ENCODE results near the gene TMEM72. TPM values are rescaled to one million over a fixed set of nuclear protein-coding genes. Genes with fewer than 3 reads are reported as not detected.

The TMEM72 gene
- total and polyA plus RNA-seq, 4 donors, result 0.02 to 0.33 TPM; not detected in 2

- Histone ChIP-seq H3K9ac (ENCODE audit: low read depth in 1 of 2, low read length in 2 of 2) (peak overlapping the region; percentile 92 to 95), H3K4me1 (ENCODE audit: control insufficient read depth in 4 of 4, insufficient read depth in 4 of 4, low read length in 3 of 4) (peaks cover 24 to 57% (median 46%) of the 10 kb centered on the region in 4 donors), H3K27ac (ENCODE audit: low read depth in 1 of 2, low read length in 2 of 2) (peak overlapping the region; percentile 91 to 94), H3K27me3 (ENCODE audit: control insufficient read depth in 4 of 4, insufficient read depth in 4 of 4, low read length in 3 of 4) (no peaks in the 10 kb centered on the region), H3K36me3 (ENCODE audit: control insufficient read depth in 4 of 4, insufficient read depth in 3 of 4, low read depth in 1 of 4, low read length in 3 of 4) (peaks cover 0 to 5% (median under 1%) of the 10 kb centered on the region in 4 donors), H3K9me3 (ENCODE audit: control insufficient read depth in 4 of 4, low read length in 3 of 4) (no peaks in the 10 kb centered on the region), H3K4me3 (ENCODE audit: low read depth in 1 of 3, low read length in 3 of 3) (peak overlapping the region; percentile 68 to 90 (median 88))
- no peak for DNase-seq (ENCODE audit: low spot score)
- WGBS, result 25% methylated on average over 25 of the region's 25 CpGs
- TF ChIP-seq NR2F2 (IDR thresholded peaks at IDR 0.05), result no peak
- no peak for TF ChIP-seq MAX (IDR thresholded peaks at IDR 0.05)
- TF ChIP-seq HNF4G (IDR thresholded peaks at IDR 0.05), result no peak
- TF ChIP-seq RAD21 (IDR thresholded peaks at IDR 0.05), result peak in 1 of 2 donors; percentile 11
- no peak for TF ChIP-seq FOXA1 (IDR thresholded peaks at IDR 0.05)
- peak; percentile 48 to 73 for TF ChIP-seq RXRA (IDR thresholded peaks at IDR 0.05)
- no peak for TF ChIP-seq JUND (IDR thresholded peaks at IDR 0.05)
- TF ChIP-seq SP1 (IDR thresholded peaks at IDR 0.05), result peak; percentile 11
- peak in 1 of 2 donors; percentile 72 for TF ChIP-seq EGR1 (IDR thresholded peaks at IDR 0.05; ENCODE audit: low read depth in 2 of 2)
- TF ChIP-seq ATF3 (IDR thresholded peaks at IDR 0.05), result no peak
Observed at GRCh38 chr10:44977287-44978212, 66.4 kb downstream of the TMEM72 start.

- 8% methylated on average over 4 of the region's 4 CpGs for WGBS
- TF ChIP-seq GABPA (IDR thresholded peaks at IDR 0.05 in 1 of 2, conservative IDR thresholded peaks at IDR 0.05 in 1 of 2) (no peak), CTCF (IDR thresholded peaks at IDR 0.05; ENCODE audit: low read depth, low read length, missing input control) (no peak), JUND (IDR thresholded peaks at IDR 0.05) (no peak), HNF4A (conservative IDR thresholded peaks at IDR 0.05) (no peak), RXRA (IDR thresholded peaks at IDR 0.05) (no peak), NR2F2 (IDR thresholded peaks at IDR 0.05) (no peak), ZBTB33 (IDR thresholded peaks at IDR 0.05) (no peak), TAF1 (conservative IDR thresholded peaks at IDR 0.05) (no peak)
- Histone ChIP-seq H3K4me1 (ENCODE audit: control insufficient read depth in 4 of 4, insufficient read depth in 4 of 4, low read length in 3 of 4) (peaks cover 24 to 57% (median 48%) of the 10 kb centered on the region in 4 donors), H3K27me3 (ENCODE audit: control insufficient read depth in 4 of 4, insufficient read depth in 4 of 4, low read length in 3 of 4) (no peaks in the 10 kb centered on the region), H3K9ac (ENCODE audit: low read depth in 1 of 2, low read length in 2 of 2) (peak overlapping the region; percentile 92 to 95), H3K27ac (ENCODE audit: low read depth in 1 of 2, low read length in 2 of 2) (peak overlapping the region; percentile 91 to 94), H3K4me3 (ENCODE audit: low read depth in 1 of 3, low read length in 3 of 3) (peak overlapping the region; percentile 68 to 90 (median 88)), H3K36me3 (ENCODE audit: control insufficient read depth in 4 of 4, insufficient read depth in 3 of 4, low read depth in 1 of 4, low read length in 3 of 4) (peaks cover 0 to 5% (median under 1%) of the 10 kb centered on the region in 4 donors), H3K9me3 (ENCODE audit: control insufficient read depth in 4 of 4, low read length in 3 of 4) (no peaks in the 10 kb centered on the region)
- no peak for DNase-seq (ENCODE audit: low spot score)
Observed at GRCh38 chr10:44978213-44978569, 67.1 kb downstream of the TMEM72 start.
